Right lobe of liver (tissue), 6 donors: ENCODE measurements around the gene CELF4. TPM values are rescaled to one million over a fixed set of nuclear protein-coding genes. Genes with fewer than 3 reads are reported as not detected.

Experiments
- ATAC-seq, 4 donors: fragments of 200-7000 bp; cut with Tn5 transposase; one replicate each; pipeline ENCODE4 v1.9.1; 2020; ENCODE audit warnings: mild to moderate bottlenecking in 4 of 4, moderate library complexity in 4 of 4
- DNase-seq, 3 donors: peaks; one replicate each; pipeline ENCODE4 v3.0.0-alpha.2; 2020
- H3K27ac ChIP-seq, 3 donors: fragments of 200-600 bp; one replicate each; pipeline ENCODE4 v1.8.0; 2022
- H3K27me3 ChIP-seq, 2 donors: fragments of 200-600 bp; one replicate each; pipeline ENCODE4 v1.8.0; 2022
- H3K36me3 ChIP-seq, 4 donors: fragments of 200-600 bp; sonication (generic) in 1 of 4; one replicate each; pipeline versions ENCODE4 v1.5.1 to v1.8.0; 2017 to 2022; ENCODE audit warnings: control low read depth in 1 of 4
- H3K4me1 ChIP-seq, 4 donors: fragments of 200-600 bp; sonication (generic) in 1 of 4; one replicate each; pipeline versions ENCODE4 v1.5.1 to v1.8.0; 2017 to 2022; ENCODE audit warnings: control low read depth in 1 of 4
- H3K4me3 ChIP-seq, 3 donors: fragments of 200-600 bp; one replicate each; pipeline ENCODE4 v1.8.0; 2022
- H3K9me3 ChIP-seq, 4 donors: fragments of 200-600 bp; sonication (generic) in 1 of 4; one replicate each; pipeline versions ENCODE4 v1.5.1 to v1.8.0; 2017 to 2022; ENCODE audit warnings: control low read depth in 1 of 4
- CTCF ChIP-seq, 4 donors: fragments of 200-600 bp in 3 of 4; fragments of 450-650 bp in 1 of 4; IDR thresholded peaks; one replicate each; pipeline versions ENCODE4 v1.5.1 to v1.8.0; 2016 to 2022; ENCODE audit warnings: antibody characterized with exemption in 4 of 4, mild to moderate bottlenecking in 2 of 4
- POLR2A ChIP-seq: fragments of 450-650 bp; IDR thresholded peaks from one replicate; pipeline ENCODE4 v1.6.1; 2017; ENCODE audit warnings: antibody characterized with exemption, mild to moderate bottlenecking
- WGBS: methylation state at CpG from one replicate; pipeline ENCODE4 v1.1.6; 2018; ENCODE audit warnings: low coverage, low lambda C conversion rate; ENCODE audit not compliant: insufficient coverage; ENCODE audit errors: missing lambda C conversion rate; 5-methylcytosine and 5-hydroxymethylcytosine counted together
- intact Hi-C, 2 donors: fragments of 100-400 bp; cut with DNase I; formaldehyde crosslinking; loops; one replicate each; pipeline versions ENCODE4 v1.11.2 to v1.14.1; 2022
- total RNA-seq, 6 experiments: library from RNA; depleted of rRNA in 2 of 6; stranded (reverse); fragments of >200 nt in 2 of 6; fragmentation: NEBNext Ultra II Directional in 3 of 6; extraction: Animal tissue kit (Norgen Biotek cat#: 25700) in 3 of 6; gene quantifications; one replicate each; pipeline versions ENCODE4 v1.1.0 to v1.2.4, GENCODE V29; 2016 to 2023
- donor health status: DM: no; HTN: yes; CAD: no.
- donor health status: DM: no; HTN: no; CAD: no.
- donor health status: DM: no; HTN: no; CAD: no.
- donor health status: DM: no; HTN: yes; CAD: no.
- donor health status: DM: no; HTN: yes; CAD: no.

The CELF4 gene
- total RNA-seq, 6 experiments from 2014 or later, result 0.06 TPM; not detected in 5

GRCh38 chr18:37242091-37242490 lies 323.5 kb downstream of the CELF4 start:
- 32% methylated on average over 3 of the region's 6 CpGs for WGBS
- no peak overlapping the region for H3K4me3 ChIP-seq
- intact Hi-C loops, result no loop called here
- H3K9me3 ChIP-seq, result no peaks in the 10 kb centered on the region
- TF ChIP-seq CTCF (IDR thresholded peaks at IDR 0.05) (no peak), POLR2A (no peak)
- H3K4me1 ChIP-seq, result no peaks in the 10 kb centered on the region
- peaks cover 0 to 2% of the 10 kb centered on the region in 2 donors for H3K27me3 ChIP-seq
- DNase-seq (no peak), ATAC-seq (peak in 1 of 4 donors; percentile 13)
- H3K36me3 ChIP-seq, result no peaks in the 10 kb centered on the region
- H3K27ac ChIP-seq, result no peak overlapping the region

- H3K27me3 ChIP-seq, result no peaks in the 10 kb centered on the region
- peak in 1 of 3 donors; percentile 32 for DNase-seq
- H3K27ac ChIP-seq, result no peak overlapping the region
- H3K4me1 ChIP-seq, result no peaks in the 10 kb centered on the region
- no peak overlapping the region for H3K4me3 ChIP-seq
- intact Hi-C loops, result no loop called here
- H3K36me3 ChIP-seq, result no peaks in the 10 kb centered on the region
- no peaks in the 10 kb centered on the region for H3K9me3 ChIP-seq
- no peak for ATAC-seq
- 65% methylated on average over 6 of the region's 6 CpGs for WGBS
- TF ChIP-seq CTCF (IDR thresholded peaks at IDR 0.05) (no peak), POLR2A (no peak)
Observed at GRCh38 chr18:37238282-37239108, 327.1 kb downstream of the CELF4 start.

GRCh38 chr18:37235583-37235982 lies 330.0 kb downstream of the CELF4 start:
- no peaks in the 10 kb centered on the region for H3K36me3 ChIP-seq
- no CpG with 5 or more reads among the region's 2 CpGs for WGBS
- DNase-seq (peak in 1 of 3 donors; percentile 29), ATAC-seq (no peak)
- intact Hi-C loops, result no loop called here
- no peak overlapping the region for H3K27ac ChIP-seq
- TF ChIP-seq CTCF (IDR thresholded peaks at IDR 0.05) (no peak), POLR2A (no peak)
- H3K4me1 ChIP-seq, result no peaks in the 10 kb centered on the region
- no peaks in the 10 kb centered on the region for H3K9me3 ChIP-seq
- no peaks in the 10 kb centered on the region for H3K27me3 ChIP-seq
- no peak overlapping the region for H3K4me3 ChIP-seq

- Histone ChIP-seq H3K4me1 (no peaks in the 10 kb centered on the region), H3K9me3 (no peaks in the 10 kb centered on the region), H3K36me3 (no peaks in the 10 kb centered on the region), H3K27me3 (no peaks in the 10 kb centered on the region), H3K27ac (no peak overlapping the region), H3K4me3 (no peak overlapping the region)
- DNase-seq, result no peak
- ATAC-seq, result no peak
- no peak for TF ChIP-seq POLR2A
- TF ChIP-seq CTCF (IDR thresholded peaks at IDR 0.05), result no peak
- intact Hi-C loops, result no loop called here
- 44% methylated on average over 2 of the region's 3 CpGs for WGBS
Observed at GRCh38 chr18:37231251-37231650, 334.3 kb downstream of the CELF4 start.
